Measurements from ENCODE around the gene XIAP.
A peak's percentile ranks its signal among the peaks of the same experiment; 100 is the strongest.
"Not testable (repeated sequence)": the region's sequence is repeated elsewhere in the genome, so short reads cannot be mapped to it uniquely, and the experiment has no call there.

XIAP gene

GRCh38 chrX:123859846-123860838 lies at the start of gene XIAP:
Gene XIAP (plus strand): TSS chrX:123860053. CDS start chrX:123885663, 25,610 bp downstream.
- peak within 1 kb of the TSS; percentile 79 to 96 (median 92) for H3K4me3 Mint-ChIP-seq
- peaks cover 8% of the 10 kb centered on the region for H3K36me3 Mint-ChIP-seq (ENCODE audit: low read depth)
- H3K9me3 Mint-ChIP-seq, result peaks cover 12% of the 10 kb centered on the region
- TF ChIP-seq CTCF (IDR thresholded peaks at IDR 0.05; ENCODE audit: unreplicated experiment in 3 of 3), result no peak
- H3K27ac Mint-ChIP-seq, result peak within 1 kb of the TSS; percentile 90 to 99 (median 96)
- H3K4me1 Mint-ChIP-seq, result peaks cover 12% of the 10 kb centered on the region
- no peaks in the 10 kb centered on the region for H3K27me3 Mint-ChIP-seq (ENCODE audit: low read depth)

GRCh38 chrX:123814343-123814742 lies 45.5 kb upstream of the XIAP start:
- Mint-ChIP-seq H3K27me3 (ENCODE audit: low read depth) (no peaks in the 10 kb centered on the region), H3K36me3 (ENCODE audit: low read depth) (no peaks in the 10 kb centered on the region), H3K27ac (no peak overlapping the region), H3K9me3 (peaks cover 6% of the 10 kb centered on the region), H3K4me3 (no peak overlapping the region), H3K4me1 (no peaks in the 10 kb centered on the region)
- TF ChIP-seq CTCF (IDR thresholded peaks at IDR 0.05; ENCODE audit: unreplicated experiment in 3 of 3), result no peak

GRCh38 chrX:123814934-123815394 lies 44.9 kb upstream of the XIAP start:
- not testable (repeated sequence) for H3K27ac Mint-ChIP-seq; H3K36me3 Mint-ChIP-seq (ENCODE audit: low read depth); H3K9me3 Mint-ChIP-seq; H3K27me3 Mint-ChIP-seq (ENCODE audit: low read depth); H3K4me3 Mint-ChIP-seq; H3K4me1 Mint-ChIP-seq

GRCh38 chrX:123817288-123817894 lies 42.5 kb upstream of the XIAP start:
- H3K9me3 Mint-ChIP-seq, result peaks cover 7% of the 10 kb centered on the region
- H3K4me3 Mint-ChIP-seq, result no peak overlapping the region
- no peak overlapping the region for H3K27ac Mint-ChIP-seq
- no peaks in the 10 kb centered on the region for H3K27me3 Mint-ChIP-seq (ENCODE audit: low read depth)
- H3K36me3 Mint-ChIP-seq (ENCODE audit: low read depth), result no peaks in the 10 kb centered on the region
- no peak for TF ChIP-seq CTCF (IDR thresholded peaks at IDR 0.05; ENCODE audit: unreplicated experiment in 3 of 3)
- no peaks in the 10 kb centered on the region for H3K4me1 Mint-ChIP-seq

GRCh38 chrX:123818243-123818642 lies 41.6 kb upstream of the XIAP start:
- Mint-ChIP-seq H3K27ac (no peak overlapping the region), H3K9me3 (peaks cover 7% of the 10 kb centered on the region), H3K27me3 (ENCODE audit: low read depth) (no peaks in the 10 kb centered on the region), H3K4me1 (no peaks in the 10 kb centered on the region), H3K4me3 (no peak overlapping the region), H3K36me3 (ENCODE audit: low read depth) (no peaks in the 10 kb centered on the region)
- TF ChIP-seq CTCF (IDR thresholded peaks at IDR 0.05; ENCODE audit: unreplicated experiment in 3 of 3), result no peak

- H3K4me3 Mint-ChIP-seq, result no peak overlapping the region
- no peaks in the 10 kb centered on the region for H3K36me3 Mint-ChIP-seq (ENCODE audit: low read depth)
- no peak overlapping the region for H3K27ac Mint-ChIP-seq
- H3K27me3 Mint-ChIP-seq (ENCODE audit: low read depth), result no peaks in the 10 kb centered on the region
- H3K4me1 Mint-ChIP-seq, result no peaks in the 10 kb centered on the region
- H3K9me3 Mint-ChIP-seq, result peaks cover 16% of the 10 kb centered on the region
- TF ChIP-seq CTCF (IDR thresholded peaks at IDR 0.05; ENCODE audit: unreplicated experiment in 3 of 3), result no peak
Measured at GRCh38 chrX:123822965-123823364, 36.9 kb upstream of the XIAP start.

All from nephron (organoid).